GM21390 (cell line): ENCODE results near the gene PDK2.

Source experiments
- ATAC-seq: cut with Tn5 transposase; IDR thresholded peaks from one replicate; pipeline ENCODE4 v1.9.1; 2021; ENCODE audit not compliant: unreplicated experiment

The PDK2 gene

DNA sequence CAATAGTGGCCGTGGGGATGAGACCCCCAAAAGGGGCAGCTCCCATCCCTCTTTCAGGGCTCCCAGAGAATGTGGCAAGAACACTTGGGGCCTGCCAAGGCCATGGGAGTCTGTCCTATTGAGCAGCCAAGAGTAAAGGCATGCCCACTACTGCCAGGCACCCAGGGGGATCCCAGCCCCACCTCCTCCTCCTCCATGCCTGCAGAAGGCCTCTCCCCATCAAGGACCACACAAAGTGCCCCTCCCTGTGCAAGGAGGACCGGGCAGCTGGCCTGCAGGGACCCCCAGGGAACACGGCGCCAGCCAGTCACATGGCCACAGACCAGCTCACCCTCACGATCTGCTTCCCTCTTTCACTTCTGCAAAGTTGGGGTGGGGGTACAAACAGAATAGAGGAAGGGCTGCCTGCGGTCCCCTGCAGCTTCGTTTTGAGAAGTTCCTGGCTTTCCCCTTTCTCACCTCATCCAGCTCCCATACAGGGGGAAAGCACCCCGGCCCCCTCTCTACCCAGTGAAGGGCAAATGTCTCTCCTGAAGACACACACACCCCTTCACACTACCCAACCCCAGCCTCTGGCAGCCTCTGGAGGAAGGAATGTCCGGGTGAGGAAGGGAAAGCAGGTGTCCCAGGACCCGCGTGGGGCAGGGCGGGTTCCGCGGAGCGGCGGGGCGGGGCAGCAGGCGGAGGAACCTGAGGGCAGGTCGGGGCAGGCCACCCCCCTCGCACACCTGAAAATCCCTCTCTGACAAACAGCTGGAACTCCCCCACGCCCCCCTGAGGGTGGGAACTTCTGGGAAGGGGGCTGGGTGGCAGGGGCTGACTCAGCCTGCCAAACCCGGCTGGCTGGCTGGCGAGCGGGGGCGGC lies 53.3 kb downstream of the PDK2 start:
- ATAC-seq = peak; percentile 33

DNA sequence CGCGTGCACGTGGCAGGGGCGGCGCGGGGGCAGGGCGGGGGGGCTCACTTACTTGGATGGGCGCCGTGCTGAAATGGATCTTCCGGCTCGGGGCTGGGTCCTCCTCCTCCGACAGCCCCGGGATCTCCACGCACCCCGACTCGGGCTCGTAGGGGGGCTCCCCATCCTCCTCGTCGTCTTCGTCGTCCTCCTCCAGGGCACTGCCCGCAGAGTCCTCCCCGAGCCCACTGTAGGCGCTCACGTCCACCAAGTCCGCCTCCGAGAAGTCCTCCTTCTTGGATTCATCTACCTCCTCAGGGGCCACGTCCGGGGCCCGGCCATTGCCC lies 53.9 kb downstream of the PDK2 start:
- ATAC-seq = no peak

DNA sequence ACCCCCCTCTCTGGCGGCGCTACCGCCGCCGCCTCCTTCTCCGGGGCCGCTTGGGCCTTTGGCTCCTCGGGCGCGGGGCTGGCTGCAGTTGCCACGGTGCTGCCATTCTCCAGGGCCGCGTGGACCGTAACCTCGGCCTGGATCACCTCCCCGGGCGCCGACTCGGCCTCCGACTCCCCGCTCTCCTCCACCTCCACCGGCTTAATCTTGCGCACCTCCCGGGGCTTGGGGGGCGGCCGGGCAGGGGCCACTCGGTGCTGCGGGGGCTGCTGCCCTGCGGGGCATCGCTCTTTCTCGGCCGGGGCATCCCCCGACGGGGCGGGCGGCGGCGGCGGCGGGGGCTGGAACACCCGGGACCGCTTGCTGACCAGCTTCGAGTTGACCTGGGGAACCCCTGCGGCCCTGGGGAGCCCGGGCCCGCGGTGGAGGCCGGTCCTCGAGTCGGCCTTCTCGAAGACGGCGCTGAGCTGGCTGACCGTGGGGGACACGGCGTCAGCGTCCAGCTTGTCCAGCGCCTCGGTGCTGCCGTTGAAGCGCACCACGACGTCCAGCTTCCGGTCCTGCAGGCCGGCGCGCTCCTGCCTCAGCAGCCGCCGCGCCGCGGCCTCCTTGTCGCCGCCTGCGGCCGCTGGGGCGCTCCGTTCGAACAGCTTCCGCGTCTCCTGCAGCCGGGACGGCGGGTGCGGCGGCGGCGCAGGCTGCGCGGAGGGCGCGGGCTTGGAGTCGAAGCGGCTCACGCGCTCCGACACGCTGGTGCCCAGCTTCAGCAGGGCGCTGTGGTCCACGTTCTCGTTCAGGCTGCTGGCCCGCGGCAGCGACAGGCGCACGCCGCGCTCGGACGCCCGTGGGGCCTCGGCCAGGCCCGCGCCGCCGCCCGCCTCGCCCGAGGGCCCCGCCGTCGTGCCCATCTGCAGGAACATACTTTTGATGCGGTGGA lies 54.5 kb downstream of the PDK2 start:
- ATAC-seq = no peak

DNA sequence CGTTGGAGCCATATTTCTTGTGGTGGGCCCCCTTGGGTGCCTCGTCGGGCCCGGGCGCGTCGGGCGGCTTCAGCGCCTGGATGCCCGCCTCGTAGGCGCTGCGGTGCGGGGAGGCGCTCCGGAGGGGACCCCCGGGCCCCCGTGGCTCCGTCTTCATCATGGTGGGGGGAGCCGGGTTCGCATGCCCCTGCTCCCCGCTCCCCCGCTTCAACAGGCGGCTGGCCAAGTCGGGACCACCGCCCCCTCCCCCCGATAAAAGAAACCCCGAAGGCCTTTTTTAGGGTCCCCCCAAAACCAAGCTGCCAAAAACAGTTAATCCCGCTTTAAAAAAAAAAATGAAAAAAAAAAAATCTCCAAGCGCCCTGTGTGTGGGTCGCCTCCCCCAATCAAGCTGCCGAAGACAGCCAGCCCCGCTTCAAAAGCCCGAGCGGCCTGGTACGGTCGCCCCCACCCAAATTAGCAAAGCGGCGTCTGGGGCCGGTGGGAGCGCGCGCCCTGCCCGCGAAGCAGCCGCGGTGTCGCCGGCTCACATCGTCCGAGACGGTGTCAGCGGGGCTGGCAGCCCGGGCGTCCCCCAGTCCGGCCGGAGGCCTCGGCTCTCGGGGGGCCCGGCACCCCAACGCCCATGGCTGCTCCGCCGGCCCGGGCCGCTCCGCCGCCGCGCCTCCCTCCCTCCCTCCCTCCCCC lies 55.3 kb downstream of the PDK2 start, which contains the start of gene PPP1R9B:
Gene PPP1R9B (minus strand): TSS at position 324 of the 687 bp plus-strand sequence. CDS start 164 bp downstream, at position 160.
- no peak for ATAC-seq

DNA sequence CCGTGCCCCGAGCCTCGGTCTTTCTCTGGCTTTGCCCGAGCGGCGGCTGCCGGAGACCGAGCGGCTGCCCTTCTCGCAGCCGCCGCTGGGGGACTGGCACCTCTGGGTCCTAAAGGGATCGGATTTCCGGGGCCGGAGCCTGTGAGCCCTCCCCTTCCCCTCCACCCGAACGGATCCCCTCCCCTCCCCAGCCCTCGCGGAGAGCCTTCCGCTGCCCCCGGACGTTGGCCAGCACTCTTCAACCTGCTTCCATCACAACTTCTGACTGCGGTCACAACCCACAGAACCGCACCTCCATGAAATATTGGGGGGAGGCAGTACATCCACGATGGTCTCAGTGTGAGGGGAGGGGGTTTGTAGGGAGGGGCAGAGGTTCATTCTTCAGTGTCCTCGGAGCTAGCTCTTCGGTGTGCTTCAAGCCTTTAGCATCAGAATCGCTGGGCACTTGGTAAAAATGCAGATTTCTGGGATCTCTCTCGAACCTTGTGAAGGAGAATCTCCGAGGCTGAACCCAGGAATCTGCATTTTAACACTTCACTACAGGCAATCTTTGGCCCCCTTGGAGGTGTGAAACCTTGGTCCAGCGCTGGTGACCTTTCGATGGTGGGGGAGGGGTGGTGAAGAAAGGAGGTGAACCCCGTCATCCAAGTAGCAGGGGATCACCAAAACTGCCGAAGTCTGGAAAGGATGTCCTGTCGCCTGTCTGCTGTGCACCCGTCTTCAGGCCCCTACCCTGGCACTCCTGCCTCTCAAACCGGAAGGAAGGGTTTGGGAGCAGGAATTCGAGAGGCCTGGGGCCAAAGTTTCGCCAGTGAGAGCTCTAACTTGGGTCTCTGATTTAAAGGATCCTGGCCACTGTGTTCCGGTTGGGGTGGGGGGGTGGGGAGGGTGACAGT lies 56.1 kb downstream of the PDK2 start:
- ATAC-seq = peak; percentile 36

DNA sequence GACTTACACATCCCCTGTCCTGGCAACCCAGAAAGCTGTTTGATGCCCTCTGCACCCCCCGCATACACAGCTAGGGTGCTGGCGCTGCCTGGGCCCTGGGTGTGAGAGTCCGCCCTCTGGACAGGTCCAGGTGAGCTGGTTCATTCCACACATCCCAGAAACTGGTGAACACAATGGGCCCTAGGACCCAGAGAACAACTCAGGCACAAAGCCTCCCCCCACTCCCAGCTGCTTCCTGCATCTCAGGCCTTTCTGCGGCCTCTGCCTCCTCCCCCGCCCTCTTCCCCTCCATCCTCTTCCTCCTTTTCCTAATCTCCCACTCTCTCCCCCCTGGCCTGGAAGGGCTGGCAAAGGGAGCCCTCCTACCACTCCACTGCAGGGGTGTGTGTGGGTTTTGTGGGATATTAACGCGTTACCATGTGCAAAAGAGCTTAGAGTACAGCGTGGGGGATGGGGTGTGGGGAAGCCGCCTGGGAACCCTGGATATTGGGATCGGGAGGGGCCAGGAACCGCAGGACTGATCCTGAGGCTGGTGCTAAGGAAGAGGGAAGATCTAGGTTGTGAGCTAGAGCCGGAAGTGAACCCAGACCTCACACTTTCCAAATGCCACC lies 56.9 kb downstream of the PDK2 start:
- no peak for ATAC-seq

DNA sequence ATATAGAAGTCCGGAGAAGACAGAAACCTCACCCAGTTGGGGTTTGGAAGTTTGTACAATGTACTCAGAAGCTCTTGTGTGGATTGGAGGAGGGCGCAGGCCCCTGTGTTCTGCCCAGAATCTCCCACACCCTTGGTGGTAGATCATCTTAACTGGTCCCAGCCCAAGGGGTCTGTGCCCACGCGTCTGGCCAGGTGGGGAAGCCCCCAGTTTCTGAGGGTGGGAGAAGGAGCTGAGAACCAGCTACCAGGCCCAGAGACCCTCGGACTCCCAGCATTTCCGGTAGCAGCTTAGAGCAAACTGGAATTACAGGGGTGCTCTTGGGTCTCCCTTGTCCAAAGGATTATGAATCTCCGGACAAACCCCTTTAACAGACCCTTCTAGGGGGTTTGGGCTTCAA lies 57.6 kb downstream of the PDK2 start:
- no peak for ATAC-seq

DNA sequence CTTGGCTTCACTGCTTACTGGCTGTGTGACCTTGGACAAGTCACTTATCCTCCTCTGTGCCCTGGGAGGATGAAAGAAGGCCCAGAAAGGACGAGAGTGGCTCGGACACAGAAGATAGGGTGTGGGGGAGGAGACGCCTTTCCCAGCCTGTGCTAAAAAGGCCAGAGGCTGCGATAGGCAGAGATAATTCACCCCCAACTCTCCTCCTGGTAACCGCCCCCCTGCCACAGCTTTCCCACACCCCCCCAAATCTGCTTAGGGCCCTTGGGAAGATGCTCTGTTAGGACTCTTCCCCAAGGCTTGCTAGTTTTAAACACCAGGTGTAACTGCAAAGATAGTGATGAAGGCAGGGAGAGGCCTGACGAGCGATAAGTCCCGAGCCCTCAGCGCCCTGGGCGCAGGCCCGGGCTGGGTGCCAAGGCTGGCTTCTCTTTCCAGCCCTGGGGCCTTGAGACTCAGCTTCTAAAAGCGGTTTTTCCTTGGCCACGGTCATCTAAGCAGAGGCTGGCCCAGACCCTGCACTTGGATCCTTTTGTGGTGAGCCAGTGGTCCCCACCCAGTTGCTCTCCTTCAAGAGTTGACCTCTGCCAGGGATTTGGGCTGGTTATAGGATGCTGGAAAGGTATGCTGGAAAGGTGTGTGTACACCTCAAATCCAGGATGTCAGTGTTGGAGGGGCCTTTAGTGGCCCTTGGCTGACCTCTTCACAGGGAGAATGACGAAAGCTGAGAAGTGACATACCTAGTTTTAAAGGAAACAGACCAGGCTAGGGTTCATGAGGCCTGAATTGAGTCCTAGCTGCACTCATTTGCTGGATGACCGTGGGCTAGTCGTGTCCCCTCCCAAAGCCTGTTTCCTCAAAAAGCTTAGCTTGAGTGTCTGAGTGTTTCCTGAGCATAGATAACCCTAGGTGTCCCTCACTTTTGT lies 58.8 kb downstream of the PDK2 start:
- no peak for ATAC-seq

DNA sequence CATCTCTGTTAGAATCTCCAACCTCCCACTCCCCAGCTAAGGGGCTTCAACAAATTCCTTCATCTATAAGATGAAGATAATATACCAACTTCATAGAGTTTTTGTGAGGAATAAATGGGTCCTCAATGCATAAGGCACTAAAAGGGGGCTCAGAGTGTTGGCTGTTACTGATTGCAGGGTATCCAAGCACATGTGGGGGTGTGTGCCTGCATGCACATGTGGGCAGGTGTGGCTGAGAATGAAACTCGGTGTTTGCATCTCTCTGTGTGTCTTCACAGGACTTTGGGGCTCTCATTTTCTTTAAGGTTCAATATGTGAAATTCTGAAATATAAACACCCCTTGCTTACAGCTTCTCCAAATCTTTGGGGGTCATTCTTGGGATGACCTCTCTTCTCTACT lies 59.5 kb downstream of the PDK2 start:
- no peak for ATAC-seq

DNA sequence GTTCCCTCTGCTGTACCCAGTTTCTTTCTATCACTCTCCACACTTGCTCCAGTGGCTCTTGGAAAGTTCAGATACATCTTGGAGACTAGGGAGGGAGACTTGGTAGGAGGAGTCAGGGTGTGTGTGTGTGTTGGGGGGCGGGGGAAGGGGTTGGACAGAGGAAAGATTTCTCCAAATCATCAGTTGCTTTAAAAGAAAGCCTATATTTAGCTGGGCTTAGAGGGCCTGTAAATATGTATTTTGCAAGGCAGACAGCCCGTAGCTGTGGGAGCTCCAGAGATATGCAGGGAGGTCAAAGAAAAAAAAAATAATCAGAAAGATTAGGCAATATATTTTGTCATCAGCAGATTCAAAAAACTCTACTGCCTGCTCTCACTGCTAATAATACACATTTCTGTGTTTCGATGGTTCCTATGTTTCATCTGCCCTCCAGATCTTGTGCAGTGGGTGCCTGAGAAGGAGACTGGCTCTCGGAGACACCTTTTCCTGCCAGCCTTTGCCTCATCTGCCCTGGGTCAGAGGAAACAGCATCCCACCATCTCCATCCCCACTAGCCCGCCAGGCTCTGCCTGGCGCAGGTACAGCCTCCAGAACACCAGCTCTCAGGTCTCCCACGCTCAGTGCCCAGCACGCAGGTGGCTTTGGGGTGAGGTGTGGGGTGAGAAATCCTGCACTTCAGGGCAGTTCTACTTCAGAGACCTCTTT lies 60.1 kb downstream of the PDK2 start:
- no peak for ATAC-seq

DNA sequence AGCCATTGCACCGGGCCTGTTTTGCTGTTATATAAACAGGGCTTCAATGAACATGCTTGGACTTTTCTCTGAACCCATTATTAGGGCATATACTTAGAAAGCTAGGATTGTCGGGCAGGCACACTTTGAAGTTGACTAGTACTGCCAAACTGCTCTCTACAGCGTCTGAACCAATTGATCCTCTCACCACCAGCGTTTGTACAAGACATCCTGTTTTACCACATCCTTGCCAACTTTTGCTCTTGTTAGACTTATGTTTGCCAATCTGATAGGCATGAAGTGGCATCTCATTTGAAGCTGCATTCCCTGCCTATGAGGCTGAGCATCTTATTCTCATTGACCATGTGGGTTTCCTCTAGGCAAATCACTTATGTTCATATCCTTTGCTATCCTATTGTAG lies 62.7 kb downstream of the PDK2 start:
- ATAC-seq = no peak

DNA sequence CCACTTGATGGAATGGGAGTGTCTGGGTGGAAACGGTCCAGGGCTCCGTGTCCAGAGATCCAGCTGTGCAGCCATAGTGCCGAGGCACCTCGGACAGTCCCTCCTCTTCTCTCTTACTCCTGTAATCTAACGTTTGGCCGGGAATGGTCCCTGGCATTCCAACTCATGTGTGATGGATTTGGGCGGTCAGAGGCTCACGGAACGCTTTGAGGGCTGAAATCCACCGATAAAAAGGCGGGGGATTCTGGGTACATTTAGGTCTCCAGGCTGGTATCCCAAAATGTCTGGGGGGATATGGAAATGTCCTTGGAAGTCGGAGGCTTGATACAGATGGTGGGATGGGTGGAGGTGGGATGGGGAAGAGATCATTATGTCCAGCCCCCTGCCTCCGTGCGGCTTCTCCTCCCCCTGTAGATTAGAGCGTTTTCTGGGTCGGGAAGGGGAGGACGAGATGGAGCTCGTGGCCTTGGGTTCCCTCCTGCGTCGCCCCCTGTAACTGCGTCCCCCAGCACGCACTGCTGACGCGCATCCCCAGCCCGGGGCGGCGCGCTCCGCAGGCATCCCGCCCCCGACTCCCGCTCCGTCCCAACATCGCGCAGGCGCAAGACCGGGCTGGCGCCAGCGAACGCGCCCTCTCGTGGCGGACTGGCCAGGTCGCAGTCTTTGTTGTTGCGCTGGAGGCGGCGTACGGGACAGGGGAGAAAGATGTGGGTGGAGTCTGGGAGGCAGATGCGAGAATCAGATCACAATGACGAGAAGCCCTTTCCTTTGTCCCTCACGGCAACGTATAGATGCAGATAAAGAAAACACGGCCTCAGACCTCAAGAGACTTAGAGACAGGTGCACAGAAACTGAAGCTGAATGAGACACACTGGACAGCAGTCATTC lies 66.1 kb downstream of the PDK2 start:
- peak; percentile 78 for ATAC-seq
